Thyroid gland (tissue), 4 donors: Measurements from ENCODE around the gene MAP2K5.

Experiments
- CTCF ChIP-seq, 6 experiments: fragments of 200-600 bp in 3 of 6; fragments of 450-650 bp in 3 of 6; sonication (generic) in 3 of 6; IDR thresholded peaks; one replicate each; pipeline ENCODE4 v1.5.1; 2016 to 2019; ENCODE audit warnings: antibody characterized with exemption in 6 of 6, mild to moderate bottlenecking in 2 of 6, inconsistent platforms in 1 of 6, moderate library complexity in 1 of 6
- POLR2A ChIP-seq, 2 donors: fragments of 450-650 bp; IDR thresholded peaks; one replicate each; pipeline ENCODE4 v1.6.1; 2017; ENCODE audit warnings: antibody characterized with exemption in 2 of 2, mild to moderate bottlenecking in 2 of 2, moderate library complexity in 1 of 2

DNA sequence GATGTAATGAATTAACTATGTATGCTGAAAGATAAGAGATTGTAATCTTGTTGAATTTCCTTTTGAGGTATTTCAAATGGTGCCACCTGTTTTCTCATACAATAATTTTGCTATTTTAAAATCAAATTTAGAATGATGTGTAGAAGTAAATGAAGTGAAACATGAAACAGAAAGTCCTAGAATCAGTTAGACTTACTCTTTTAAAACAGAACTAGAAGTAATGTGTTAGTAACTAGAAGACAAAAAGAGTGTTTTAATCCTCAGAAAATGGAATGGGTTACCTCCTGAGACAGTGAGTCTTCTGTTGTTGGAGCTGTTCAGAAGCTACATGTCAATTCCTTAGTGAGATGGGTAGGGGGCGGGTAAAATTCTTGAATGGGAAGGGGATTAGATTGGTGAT lies 8.1 kb upstream of the MAP2K5 start:
- TF ChIP-seq CTCF (IDR thresholded peaks at IDR 0.05) (no peak), POLR2A (IDR thresholded peaks at IDR 0.05) (no peak)
